Karpas-422 (cell line): ENCODE measurements around the gene TXNRD3. TPM values are rescaled to one million over a fixed set of nuclear protein-coding genes. Genes with fewer than 3 reads are reported as not detected.

Source experiments
- DNase-seq: peaks from one replicate; pipeline ENCODE4 v3.0.0-alpha.2; 2015
- H2AFZ ChIP-seq: fragments of 200-600 bp; sonication (generic); 2 replicates; pipeline ENCODE4 v1.6.1; 2014; ENCODE audit warnings: antibody characterized with exemption, low read length, mixed read lengths
- H3K27ac ChIP-seq: fragments of 200-600 bp; sonication (generic); 2 replicates; pipeline ENCODE4 v1.5.1; 2014; ENCODE audit warnings: mild to moderate bottlenecking, low read length, moderate library complexity
- H3K27me3 ChIP-seq: fragments of 200-600 bp; sonication (generic); 2 replicates; pipeline ENCODE4 v1.6.1; 2014; ENCODE audit warnings: low read length, mixed read lengths
- H3K36me3 ChIP-seq: fragments of 200-600 bp; sonication (generic); 2 replicates; pipeline ENCODE4 v1.6.1; 2014; ENCODE audit warnings: low read length, mixed read lengths; ENCODE audit not compliant: insufficient read depth
- H3K4me1 ChIP-seq: fragments of 200-600 bp; sonication (generic); 2 replicates; pipeline ENCODE4 v1.6.1; 2014; ENCODE audit warnings: mild to moderate bottlenecking, low read length, mixed read lengths
- H3K4me2 ChIP-seq: fragments of 200-600 bp; sonication (generic); 2 replicates; pipeline ENCODE4 v1.6.1; 2014; ENCODE audit warnings: low read length, low read depth, mild to moderate bottlenecking; ENCODE audit not compliant: poor library complexity, severe bottlenecking
- H3K4me3 ChIP-seq: fragments of 200-600 bp; sonication (generic); 2 replicates; pipeline ENCODE4 v1.5.1; 2014; ENCODE audit warnings: mild to moderate bottlenecking, antibody characterized with exemption, low read length, mixed read lengths
- H3K79me2 ChIP-seq: fragments of 200-600 bp; sonication (generic); 2 replicates; pipeline ENCODE4 v1.6.1; 2014; ENCODE audit warnings: mild to moderate bottlenecking, low read length, mixed read lengths
- H3K9ac ChIP-seq: fragments of 200-600 bp; sonication (generic); 2 replicates; pipeline ENCODE4 v1.6.0; 2014; ENCODE audit warnings: low read length
- H3K9me2 ChIP-seq: fragments of 200-600 bp; sonication (generic), shearing (Covaris generic); replicated peaks from 2 replicates; pipeline ENCODE4 v1.6.0; 2014; ENCODE audit warnings: mild to moderate bottlenecking, low read length, moderate library complexity; ENCODE audit not compliant: insufficient read depth
- H3K9me3 ChIP-seq: fragments of 300-700, 200-600 bp; sonication (generic); 2 replicates; pipeline ENCODE4 v1.6.1; 2014; ENCODE audit warnings: low read length, mixed read lengths
- H4K20me1 ChIP-seq: fragments of 200-600 bp; sonication (generic); 2 replicates; pipeline ENCODE4 v1.6.1; 2014; ENCODE audit warnings: mild to moderate bottlenecking, antibody characterized with exemption, low read length, low read depth; ENCODE audit not compliant: insufficient read depth
- total RNA-seq: library from RNA; depleted of rRNA; stranded (reverse); fragments of >200 nt; shearing (Covaris generic); gene quantifications from 2 replicates; pipeline ENCODE4 v1.2.3, GENCODE V29; 2014; ENCODE audit warnings: low replicate concordance

TXNRD3 gene
- total RNA-seq, 1 experiment from 2014 or later = not detected

GRCh38 chr3:126569390-126569975 lies 85.4 kb downstream of the TXNRD3 start:
- no peaks in the 10 kb centered on the region for H3K9me2 ChIP-seq
- no peaks in the 10 kb centered on the region for H3K79me2 ChIP-seq
- H3K27me3 ChIP-seq = no peaks in the 10 kb centered on the region
- H3K9ac ChIP-seq = no peak overlapping the region
- DNase-seq = no peak
- H2AFZ ChIP-seq = no peak overlapping the region
- H3K4me1 ChIP-seq = no peaks in the 10 kb centered on the region
- no peaks in the 10 kb centered on the region for H4K20me1 ChIP-seq
- H3K9me3 ChIP-seq = no peaks in the 10 kb centered on the region
- H3K4me3 ChIP-seq = no peak overlapping the region
- H3K36me3 ChIP-seq = no peaks in the 10 kb centered on the region
- no peak overlapping the region for H3K27ac ChIP-seq
- no peak overlapping the region for H3K4me2 ChIP-seq

- no peak for DNase-seq
Measured at GRCh38 chr3:126568776-126569342, 86.1 kb downstream of the TXNRD3 start.

GRCh38 chr3:126567696-126568438 lies 87.1 kb downstream of the TXNRD3 start:
- Histone ChIP-seq H4K20me1 (no peaks in the 10 kb centered on the region), H3K79me2 (no peaks in the 10 kb centered on the region), H3K9me2 (no peaks in the 10 kb centered on the region), H3K4me3 (no peak overlapping the region), H3K4me2 (no peak overlapping the region), H3K36me3 (no peaks in the 10 kb centered on the region), H3K4me1 (no peaks in the 10 kb centered on the region), H3K9me3 (no peaks in the 10 kb centered on the region), H3K27ac (no peak overlapping the region), H3K27me3 (no peaks in the 10 kb centered on the region), H2AFZ (no peak overlapping the region), H3K9ac (no peak overlapping the region)
- no peak for DNase-seq

More at GRCh38 chr3:126568776-126569342, 86.1 kb downstream of the TXNRD3 start:
- no peak overlapping the region for H3K4me2 ChIP-seq
- H3K9me3 ChIP-seq = no peaks in the 10 kb centered on the region
- H3K4me3 ChIP-seq = no peak overlapping the region
- H4K20me1 ChIP-seq = no peaks in the 10 kb centered on the region
- H3K27me3 ChIP-seq = no peaks in the 10 kb centered on the region
- no peak overlapping the region for H3K9ac ChIP-seq
- H3K79me2 ChIP-seq = no peaks in the 10 kb centered on the region
- no peak overlapping the region for H2AFZ ChIP-seq
- no peaks in the 10 kb centered on the region for H3K36me3 ChIP-seq
- no peaks in the 10 kb centered on the region for H3K9me2 ChIP-seq
- no peak overlapping the region for H3K27ac ChIP-seq
- no peaks in the 10 kb centered on the region for H3K4me1 ChIP-seq

- Histone ChIP-seq H3K9me3 (no peaks in the 10 kb centered on the region), H3K79me2 (no peaks in the 10 kb centered on the region), H3K4me2 (no peak overlapping the region), H3K9me2 (no peaks in the 10 kb centered on the region), H3K27me3 (no peaks in the 10 kb centered on the region), H4K20me1 (no peaks in the 10 kb centered on the region), H3K36me3 (no peaks in the 10 kb centered on the region), H3K4me1 (no peaks in the 10 kb centered on the region), H3K27ac (no peak overlapping the region), H3K4me3 (no peak overlapping the region), H3K9ac (no peak overlapping the region), H2AFZ (no peak overlapping the region)
- DNase-seq = no peak
Measured at GRCh38 chr3:126562737-126563276, 92.1 kb downstream of the TXNRD3 start.

- no peaks in the 10 kb centered on the region for H3K36me3 ChIP-seq
- H3K9ac ChIP-seq = no peak within 1 kb of the TSS
- no peak within 1 kb of the TSS for H2AFZ ChIP-seq
- H3K9me3 ChIP-seq = no peaks in the 10 kb centered on the region
- no peak within 1 kb of the TSS for H3K4me2 ChIP-seq
- no peaks in the 10 kb centered on the region for H4K20me1 ChIP-seq
- no peaks in the 10 kb centered on the region for H3K27me3 ChIP-seq
- no peaks in the 10 kb centered on the region for H3K79me2 ChIP-seq
- H3K9me2 ChIP-seq = no peaks in the 10 kb centered on the region
- no peaks in the 10 kb centered on the region for H3K4me1 ChIP-seq
- no peak within 1 kb of the TSS for H3K27ac ChIP-seq
- H3K4me3 ChIP-seq = no peak within 1 kb of the TSS
- DNase-seq = no peak
Measured at GRCh38 chr3:126558336-126559071, 96.4 kb downstream of the TXNRD3 start, which contains the start of gene C3orf22. TSS of gene C3orf22 (minus strand) at chr3:126558932. CDS start at chr3:126553390, 5,542 bp downstream.

- DNase-seq = no peak
- no peak overlapping the region for H2AFZ ChIP-seq
- H3K27ac ChIP-seq = no peak overlapping the region
Measured at GRCh38 chr3:126557761-126558160, 97.2 kb downstream of the TXNRD3 start.

GRCh38 chr3:126557415-126557745 lies 97.5 kb downstream of the TXNRD3 start:
- Histone ChIP-seq H3K4me2 (no peak overlapping the region), H2AFZ (no peak overlapping the region), H3K27ac (no peak overlapping the region), H4K20me1 (no peaks in the 10 kb centered on the region), H3K79me2 (no peaks in the 10 kb centered on the region), H3K4me1 (no peaks in the 10 kb centered on the region), H3K9ac (no peak overlapping the region), H3K36me3 (no peaks in the 10 kb centered on the region), H3K4me3 (no peak overlapping the region), H3K27me3 (no peaks in the 10 kb centered on the region), H3K9me2 (no peaks in the 10 kb centered on the region), H3K9me3 (no peaks in the 10 kb centered on the region)
- no peak for DNase-seq

More at GRCh38 chr3:126557761-126558160, 97.2 kb downstream of the TXNRD3 start:
- no peaks in the 10 kb centered on the region for H3K27me3 ChIP-seq
- H3K4me1 ChIP-seq = no peaks in the 10 kb centered on the region
- H3K4me3 ChIP-seq = no peak overlapping the region
- no peaks in the 10 kb centered on the region for H3K9me2 ChIP-seq
- no peaks in the 10 kb centered on the region for H3K36me3 ChIP-seq
- no peaks in the 10 kb centered on the region for H4K20me1 ChIP-seq
- H3K79me2 ChIP-seq = no peaks in the 10 kb centered on the region
- H3K9me3 ChIP-seq = no peaks in the 10 kb centered on the region
- H3K9ac ChIP-seq = no peak overlapping the region
- H3K4me2 ChIP-seq = no peak overlapping the region
